Mammary epithelial cell (primary cell): ENCODE data around the gene CHCHD5.

Source experiments
- EZH2 ChIP-seq: IDR thresholded peaks from 2 replicates; pipeline ENCODE4 v1.6.1; 2012; ENCODE audit warnings: low read length, inconsistent platforms, borderline replicate concordance
- TF ChIP-seq, protein P1 (sequence below), 2 donors: IDR thresholded peaks in 1 of 2; conservative IDR thresholded peaks in 1 of 2; 2 replicates each; pipeline ENCODE4 v1.5.1; 2011 to 2012; ENCODE audit warnings: inconsistent platforms in 2 of 2, low read length in 2 of 2, mild to moderate bottlenecking in 2 of 2, control low read depth in 1 of 2, low read depth in 1 of 2; ENCODE audit not compliant: insufficient read depth in 1 of 2; ENCODE audit errors: extremely low read depth in 1 of 2

DNA sequence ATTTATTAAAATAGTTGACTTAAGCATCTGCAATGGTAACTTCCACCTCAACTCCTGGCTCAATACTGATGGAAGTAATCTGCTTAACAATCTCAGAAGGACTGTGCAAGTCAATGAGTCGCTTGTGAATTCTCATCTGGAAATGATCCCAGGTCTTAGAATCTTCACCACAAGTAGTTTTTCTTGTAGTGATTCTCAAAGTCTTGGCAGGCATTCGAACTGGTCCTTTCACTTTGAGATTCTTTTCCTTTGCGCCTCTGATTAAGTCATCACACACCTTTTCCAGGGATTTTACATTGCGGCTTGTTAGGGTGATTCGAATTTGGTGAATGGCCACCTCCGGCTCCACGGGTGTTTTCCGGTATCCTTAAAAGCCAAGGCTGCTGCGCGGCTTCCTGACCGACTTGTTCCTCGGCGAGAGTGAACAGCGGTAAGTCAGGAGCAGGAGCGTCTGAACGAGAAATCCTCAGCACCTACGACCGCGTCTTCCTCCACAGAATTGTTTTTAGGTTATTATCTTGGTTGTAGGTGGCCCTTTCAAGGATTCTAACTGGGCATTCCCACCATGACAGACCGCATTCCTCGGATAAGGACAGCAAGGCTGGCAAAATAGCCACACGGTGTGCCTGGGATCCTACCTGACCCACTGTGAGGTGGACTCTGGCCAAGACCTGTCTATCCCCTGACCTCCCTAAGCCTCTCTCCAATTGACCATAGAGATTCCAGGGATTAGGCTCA lies 37.5 kb downstream of the CHCHD5 start:
- TF ChIP-seq, protein P1, sequence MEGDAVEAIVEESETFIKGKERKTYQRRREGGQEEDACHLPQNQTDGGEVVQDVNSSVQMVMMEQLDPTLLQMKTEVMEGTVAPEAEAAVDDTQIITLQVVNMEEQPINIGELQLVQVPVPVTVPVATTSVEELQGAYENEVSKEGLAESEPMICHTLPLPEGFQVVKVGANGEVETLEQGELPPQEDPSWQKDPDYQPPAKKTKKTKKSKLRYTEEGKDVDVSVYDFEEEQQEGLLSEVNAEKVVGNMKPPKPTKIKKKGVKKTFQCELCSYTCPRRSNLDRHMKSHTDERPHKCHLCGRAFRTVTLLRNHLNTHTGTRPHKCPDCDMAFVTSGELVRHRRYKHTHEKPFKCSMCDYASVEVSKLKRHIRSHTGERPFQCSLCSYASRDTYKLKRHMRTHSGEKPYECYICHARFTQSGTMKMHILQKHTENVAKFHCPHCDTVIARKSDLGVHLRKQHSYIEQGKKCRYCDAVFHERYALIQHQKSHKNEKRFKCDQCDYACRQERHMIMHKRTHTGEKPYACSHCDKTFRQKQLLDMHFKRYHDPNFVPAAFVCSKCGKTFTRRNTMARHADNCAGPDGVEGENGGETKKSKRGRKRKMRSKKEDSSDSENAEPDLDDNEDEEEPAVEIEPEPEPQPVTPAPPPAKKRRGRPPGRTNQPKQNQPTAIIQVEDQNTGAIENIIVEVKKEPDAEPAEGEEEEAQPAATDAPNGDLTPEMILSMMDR (conservative IDR thresholded peaks at IDR 0.05 in 1 of 2, IDR thresholded peaks at IDR 0.05 in 1 of 2; ENCODE audit: extremely low read depth in 1 of 2, insufficient read depth in 1 of 2, low read depth in 1 of 2, low read length in 2 of 2), result no peak
- TF ChIP-seq EZH2, result no peak
